Measurements from ENCODE around the gene ENTHD1. TPM values are rescaled to one million over a fixed set of nuclear protein-coding genes. Genes with fewer than 3 reads are reported as not detected.

Gene ENTHD1
- total RNA-seq, 1 donor from 2014 or later, result not detected

DNA sequence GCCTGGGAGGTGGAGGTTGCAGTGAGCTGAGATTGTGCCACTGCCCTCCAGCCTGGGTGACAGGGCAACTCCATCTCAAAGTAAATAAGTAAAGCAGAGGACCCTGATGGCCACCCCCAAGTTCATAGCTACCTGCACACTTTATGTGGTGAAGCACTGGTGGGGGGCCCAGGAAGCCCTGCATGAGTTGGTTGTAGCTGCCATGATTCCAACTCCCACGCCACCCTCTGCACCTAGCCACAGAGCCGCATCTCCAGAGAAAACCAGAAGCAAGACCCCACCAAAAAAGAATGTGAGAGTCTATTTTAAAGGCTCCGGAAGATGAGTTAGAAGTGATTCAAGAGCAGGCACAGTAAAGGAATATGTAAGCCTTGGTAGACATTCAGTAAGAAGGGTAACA lies 46.3 kb upstream of the ENTHD1 start:
- DNase-seq (ENCODE audit: low read depth) (no peak), FAIRE-seq (no peak)
- H3K36me3 ChIP-seq (ENCODE audit: control insufficient read depth, insufficient read depth, low read length), result no peaks in the 10 kb centered on the region
- no peak overlapping the region for H3K4me3 ChIP-seq (ENCODE audit: low read depth, low read length)
- H3K27me3 ChIP-seq (ENCODE audit: control insufficient read depth, insufficient read depth, low read length), result peaks cover 4% of the 10 kb centered on the region
- TF ChIP-seq, protein P1, sequence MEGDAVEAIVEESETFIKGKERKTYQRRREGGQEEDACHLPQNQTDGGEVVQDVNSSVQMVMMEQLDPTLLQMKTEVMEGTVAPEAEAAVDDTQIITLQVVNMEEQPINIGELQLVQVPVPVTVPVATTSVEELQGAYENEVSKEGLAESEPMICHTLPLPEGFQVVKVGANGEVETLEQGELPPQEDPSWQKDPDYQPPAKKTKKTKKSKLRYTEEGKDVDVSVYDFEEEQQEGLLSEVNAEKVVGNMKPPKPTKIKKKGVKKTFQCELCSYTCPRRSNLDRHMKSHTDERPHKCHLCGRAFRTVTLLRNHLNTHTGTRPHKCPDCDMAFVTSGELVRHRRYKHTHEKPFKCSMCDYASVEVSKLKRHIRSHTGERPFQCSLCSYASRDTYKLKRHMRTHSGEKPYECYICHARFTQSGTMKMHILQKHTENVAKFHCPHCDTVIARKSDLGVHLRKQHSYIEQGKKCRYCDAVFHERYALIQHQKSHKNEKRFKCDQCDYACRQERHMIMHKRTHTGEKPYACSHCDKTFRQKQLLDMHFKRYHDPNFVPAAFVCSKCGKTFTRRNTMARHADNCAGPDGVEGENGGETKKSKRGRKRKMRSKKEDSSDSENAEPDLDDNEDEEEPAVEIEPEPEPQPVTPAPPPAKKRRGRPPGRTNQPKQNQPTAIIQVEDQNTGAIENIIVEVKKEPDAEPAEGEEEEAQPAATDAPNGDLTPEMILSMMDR (IDR thresholded peaks at IDR 0.05; ENCODE audit: insufficient read depth, low read length, severe bottlenecking), result no peak

GRCh38 chr22:39938509-39939111 lies 45.0 kb upstream of the ENTHD1 start:
- no peak overlapping the region for H3K4me3 ChIP-seq (ENCODE audit: low read depth, low read length)
- no peak for DNase-seq (ENCODE audit: low read depth)
- H3K36me3 ChIP-seq (ENCODE audit: control insufficient read depth, insufficient read depth, low read length), result no peaks in the 10 kb centered on the region
- FAIRE-seq, result no peak
- TF ChIP-seq, protein P1 (IDR thresholded peaks at IDR 0.05; ENCODE audit: insufficient read depth, low read length, severe bottlenecking), result no peak
- H3K27me3 ChIP-seq (ENCODE audit: control insufficient read depth, insufficient read depth, low read length), result peaks cover 7% of the 10 kb centered on the region

DNA sequence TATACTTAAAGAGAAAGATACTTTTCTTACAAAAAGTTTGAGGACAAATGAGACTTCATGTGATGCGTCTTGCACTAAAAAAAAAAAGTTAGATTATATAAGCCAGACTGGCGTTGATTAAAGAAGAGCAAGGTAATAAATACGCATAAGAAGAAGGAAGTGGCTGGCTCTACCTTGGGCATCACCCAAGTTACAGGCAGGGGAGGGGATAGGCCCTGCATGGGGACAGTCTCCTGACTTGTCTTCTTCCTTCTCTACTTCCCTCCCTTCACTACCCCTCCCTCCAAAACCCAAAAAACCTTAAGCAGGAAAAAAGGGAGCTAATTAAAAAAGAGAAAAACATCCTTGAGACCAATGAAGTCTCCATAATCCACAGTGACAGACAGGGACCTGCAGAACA lies 44.3 kb upstream of the ENTHD1 start:
- FAIRE-seq, result no peak
- TF ChIP-seq, protein P1 (IDR thresholded peaks at IDR 0.05; ENCODE audit: insufficient read depth, low read length, severe bottlenecking), result no peak
- H3K36me3 ChIP-seq (ENCODE audit: control insufficient read depth, insufficient read depth, low read length), result no peaks in the 10 kb centered on the region
- H3K27me3 ChIP-seq (ENCODE audit: control insufficient read depth, insufficient read depth, low read length), result peaks cover 7% of the 10 kb centered on the region
- no peak overlapping the region for H3K4me3 ChIP-seq (ENCODE audit: low read depth, low read length)
- DNase-seq (ENCODE audit: low read depth), result no peak

DNA sequence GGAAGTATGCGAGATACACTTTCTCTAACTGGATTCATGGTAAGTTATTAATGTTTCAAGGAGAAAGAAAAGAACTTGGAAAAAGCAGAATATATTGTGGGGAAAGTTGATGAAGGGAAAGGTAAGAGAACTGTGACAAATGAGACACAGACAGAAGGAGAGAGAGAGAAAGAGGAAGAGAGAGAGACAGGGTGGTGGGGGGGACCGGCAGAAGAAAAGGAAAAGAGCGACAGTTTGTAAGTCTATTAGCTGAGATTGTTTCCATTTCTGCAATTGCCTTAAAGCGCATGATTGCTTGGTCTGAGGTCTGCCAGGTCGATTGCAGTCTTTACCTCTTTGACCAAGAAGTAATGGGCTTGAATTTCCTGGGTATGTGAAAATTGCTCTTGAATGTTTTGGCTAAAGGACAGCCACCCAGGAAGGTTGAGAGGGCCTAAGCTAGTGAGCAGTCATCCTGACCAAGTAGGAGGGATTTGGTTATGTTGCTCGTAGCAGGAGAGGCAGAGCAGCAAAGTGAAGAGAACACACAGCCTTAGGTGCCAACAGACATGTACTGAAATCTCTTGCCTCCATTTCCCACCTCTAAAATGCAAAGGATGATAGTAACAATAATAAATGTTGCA lies 43.1 kb upstream of the ENTHD1 start:
- FAIRE-seq, result peak; percentile 52
- H3K27me3 ChIP-seq (ENCODE audit: control insufficient read depth, insufficient read depth, low read length), result peaks cover 7% of the 10 kb centered on the region
- H3K36me3 ChIP-seq (ENCODE audit: control insufficient read depth, insufficient read depth, low read length), result no peaks in the 10 kb centered on the region

GRCh38 chr22:39935612-39936011 lies 42.1 kb upstream of the ENTHD1 start:
- TF ChIP-seq, protein P1 (IDR thresholded peaks at IDR 0.05; ENCODE audit: insufficient read depth, low read length, severe bottlenecking), result no peak
- H3K36me3 ChIP-seq (ENCODE audit: control insufficient read depth, insufficient read depth, low read length), result no peaks in the 10 kb centered on the region
- peaks cover 7% of the 10 kb centered on the region for H3K27me3 ChIP-seq (ENCODE audit: control insufficient read depth, insufficient read depth, low read length)
- no peak overlapping the region for H3K4me3 ChIP-seq (ENCODE audit: low read depth, low read length)
- FAIRE-seq (no peak), DNase-seq (ENCODE audit: low read depth) (no peak)

More for the DNA sequence above, 43.1 kb upstream of the ENTHD1 start:
- no peak for DNase-seq (ENCODE audit: low read depth)
- H3K4me3 ChIP-seq (ENCODE audit: low read depth, low read length), result no peak overlapping the region
- TF ChIP-seq, protein P1 (IDR thresholded peaks at IDR 0.05; ENCODE audit: insufficient read depth, low read length, severe bottlenecking), result no peak
